Subcutaneous abdominal adipose tissue (tissue), 5 donors: ENCODE data around the gene FBXW10B.
"Not testable (repeated sequence)": the region's sequence is repeated elsewhere in the genome, so short reads cannot be mapped to it uniquely, and the experiment has no call there.

ENCODE experiments used
- H3K27ac ChIP-seq: one replicate; pipeline ENCODE4 v1.7.0; 2013; ENCODE audit warnings: low read depth, mild to moderate bottlenecking, inconsistent platforms, low read length, moderate library complexity
- H3K27me3 ChIP-seq, 5 donors: one replicate each; pipeline ENCODE4 v1.7.0; 2013; ENCODE audit warnings: low read length in 5 of 5, inconsistent platforms in 1 of 5; ENCODE audit not compliant: control insufficient read depth in 5 of 5, insufficient read depth in 4 of 5
- H3K36me3 ChIP-seq, 5 donors: one replicate each; pipeline ENCODE4 v1.7.0; 2013; ENCODE audit warnings: low read length in 5 of 5; ENCODE audit not compliant: control insufficient read depth in 5 of 5, insufficient read depth in 5 of 5
- H3K4me1 ChIP-seq, 5 donors: one replicate each; pipeline ENCODE4 v1.7.0; 2013; ENCODE audit warnings: low read length in 5 of 5, mild to moderate bottlenecking in 3 of 5, moderate library complexity in 1 of 5; ENCODE audit not compliant: control insufficient read depth in 5 of 5, insufficient read depth in 5 of 5
- H3K4me3 ChIP-seq, 5 donors: one replicate each; pipeline ENCODE4 v1.7.0; 2013; ENCODE audit warnings: low read length in 5 of 5, low read depth in 1 of 5
- H3K9ac ChIP-seq, 5 donors: one replicate each; pipeline ENCODE4 v1.7.0; 2013; ENCODE audit warnings: low read length in 5 of 5, mild to moderate bottlenecking in 4 of 5, moderate library complexity in 3 of 5
- H3K9me3 ChIP-seq, 5 donors: one replicate each; pipeline ENCODE4 v1.7.0; 2013; ENCODE audit warnings: low read length in 5 of 5; ENCODE audit not compliant: control insufficient read depth in 5 of 5
- donor health status: healthy.
- donor health status: healthy.
- donor health status: healthy.
- donor health status: healthy.
- donor health status: healthy.

Gene FBXW10B

GRCh38 chr17:15590844-15591243, 28.7 kb downstream of the FBXW10B start:
- not testable (repeated sequence) for H3K4me1 ChIP-seq, H3K9me3 ChIP-seq, H3K27ac ChIP-seq, H3K27me3 ChIP-seq, H3K9ac ChIP-seq, H3K4me3 ChIP-seq, H3K36me3 ChIP-seq

- H3K27ac ChIP-seq, H3K36me3 ChIP-seq, H3K9me3 ChIP-seq, H3K4me1 ChIP-seq, H3K4me3 ChIP-seq, H3K9ac ChIP-seq, H3K27me3 ChIP-seq: not testable (repeated sequence)
Observed at GRCh38 chr17:15589544-15590536, 29.7 kb downstream of the FBXW10B start.

- not testable (repeated sequence) for H3K9me3 ChIP-seq, H3K36me3 ChIP-seq, H3K9ac ChIP-seq, H3K27ac ChIP-seq, H3K27me3 ChIP-seq, H3K4me1 ChIP-seq, H3K4me3 ChIP-seq
Observed at GRCh38 chr17:15588017-15588416, 31.5 kb downstream of the FBXW10B start.

- H3K4me3 ChIP-seq, H3K27ac ChIP-seq, H3K27me3 ChIP-seq, H3K9ac ChIP-seq, H3K9me3 ChIP-seq, H3K4me1 ChIP-seq, H3K36me3 ChIP-seq: not testable (repeated sequence)
Observed at GRCh38 chr17:15583313-15583712, 36.2 kb downstream of the FBXW10B start.

- H3K9ac ChIP-seq, H3K27me3 ChIP-seq, H3K36me3 ChIP-seq, H3K4me3 ChIP-seq, H3K9me3 ChIP-seq, H3K4me1 ChIP-seq, H3K27ac ChIP-seq: not testable (repeated sequence)
Observed at GRCh38 chr17:15581462-15581861, 38.0 kb downstream of the FBXW10B start.

GRCh38 chr17:15576848-15577247, 42.7 kb downstream of the FBXW10B start:
- H3K9me3 ChIP-seq, result not testable (repeated sequence)

GRCh38 chr17:15574660-15575059, 44.8 kb downstream of the FBXW10B start:
- not testable (repeated sequence) for H3K4me1 ChIP-seq, H3K36me3 ChIP-seq, H3K9me3 ChIP-seq, H3K27ac ChIP-seq, H3K27me3 ChIP-seq, H3K9ac ChIP-seq, H3K4me3 ChIP-seq

More at GRCh38 chr17:15576848-15577247, 42.7 kb downstream of the FBXW10B start:
- not testable (repeated sequence) for H3K27me3 ChIP-seq, H3K27ac ChIP-seq, H3K36me3 ChIP-seq, H3K4me3 ChIP-seq, H3K9ac ChIP-seq, H3K4me1 ChIP-seq

GRCh38 chr17:15573870-15574269, 45.6 kb downstream of the FBXW10B start:
- not testable (repeated sequence) for H3K4me3 ChIP-seq, H3K4me1 ChIP-seq, H3K27ac ChIP-seq, H3K27me3 ChIP-seq, H3K9ac ChIP-seq, H3K36me3 ChIP-seq, H3K9me3 ChIP-seq
